WI38 (cell line): ENCODE measurements around the gene NHLRC2.

Experiments
- H3K4me3 ChIP-seq: 2 replicates; pipeline ENCODE4 v1.5.1; 2011; ENCODE audit warnings: low read depth, mild to moderate bottlenecking, control low read depth, low read length
- TF ChIP-seq, protein P1 (sequence below): IDR thresholded peaks from 2 replicates; pipeline ENCODE4 v1.5.1; 2012; ENCODE audit warnings: low read depth, mild to moderate bottlenecking, control low read depth, low read length

The NHLRC2 gene

DNA sequence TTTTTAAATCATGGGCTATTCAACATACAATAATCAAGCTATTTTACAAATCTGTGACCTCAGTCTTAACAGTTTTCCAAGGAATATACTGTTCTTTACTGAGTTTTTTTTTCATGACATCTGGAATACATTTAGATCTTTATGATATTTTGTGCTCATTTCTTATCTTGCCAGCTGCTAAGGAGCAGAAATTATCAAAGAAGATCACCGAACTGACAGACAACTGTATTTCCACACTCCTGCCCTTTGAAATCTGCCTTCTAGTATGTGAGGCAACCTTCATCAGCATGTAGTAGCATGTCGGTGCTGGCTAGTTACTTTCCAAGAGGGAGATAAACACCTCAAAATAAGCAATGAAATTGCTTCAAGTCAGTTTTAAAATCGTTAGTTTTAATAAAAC lies 66.4 kb downstream of the NHLRC2 start:
- H3K4me3 ChIP-seq, result no peak overlapping the region
- TF ChIP-seq, protein P1, sequence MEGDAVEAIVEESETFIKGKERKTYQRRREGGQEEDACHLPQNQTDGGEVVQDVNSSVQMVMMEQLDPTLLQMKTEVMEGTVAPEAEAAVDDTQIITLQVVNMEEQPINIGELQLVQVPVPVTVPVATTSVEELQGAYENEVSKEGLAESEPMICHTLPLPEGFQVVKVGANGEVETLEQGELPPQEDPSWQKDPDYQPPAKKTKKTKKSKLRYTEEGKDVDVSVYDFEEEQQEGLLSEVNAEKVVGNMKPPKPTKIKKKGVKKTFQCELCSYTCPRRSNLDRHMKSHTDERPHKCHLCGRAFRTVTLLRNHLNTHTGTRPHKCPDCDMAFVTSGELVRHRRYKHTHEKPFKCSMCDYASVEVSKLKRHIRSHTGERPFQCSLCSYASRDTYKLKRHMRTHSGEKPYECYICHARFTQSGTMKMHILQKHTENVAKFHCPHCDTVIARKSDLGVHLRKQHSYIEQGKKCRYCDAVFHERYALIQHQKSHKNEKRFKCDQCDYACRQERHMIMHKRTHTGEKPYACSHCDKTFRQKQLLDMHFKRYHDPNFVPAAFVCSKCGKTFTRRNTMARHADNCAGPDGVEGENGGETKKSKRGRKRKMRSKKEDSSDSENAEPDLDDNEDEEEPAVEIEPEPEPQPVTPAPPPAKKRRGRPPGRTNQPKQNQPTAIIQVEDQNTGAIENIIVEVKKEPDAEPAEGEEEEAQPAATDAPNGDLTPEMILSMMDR, result no peak

DNA sequence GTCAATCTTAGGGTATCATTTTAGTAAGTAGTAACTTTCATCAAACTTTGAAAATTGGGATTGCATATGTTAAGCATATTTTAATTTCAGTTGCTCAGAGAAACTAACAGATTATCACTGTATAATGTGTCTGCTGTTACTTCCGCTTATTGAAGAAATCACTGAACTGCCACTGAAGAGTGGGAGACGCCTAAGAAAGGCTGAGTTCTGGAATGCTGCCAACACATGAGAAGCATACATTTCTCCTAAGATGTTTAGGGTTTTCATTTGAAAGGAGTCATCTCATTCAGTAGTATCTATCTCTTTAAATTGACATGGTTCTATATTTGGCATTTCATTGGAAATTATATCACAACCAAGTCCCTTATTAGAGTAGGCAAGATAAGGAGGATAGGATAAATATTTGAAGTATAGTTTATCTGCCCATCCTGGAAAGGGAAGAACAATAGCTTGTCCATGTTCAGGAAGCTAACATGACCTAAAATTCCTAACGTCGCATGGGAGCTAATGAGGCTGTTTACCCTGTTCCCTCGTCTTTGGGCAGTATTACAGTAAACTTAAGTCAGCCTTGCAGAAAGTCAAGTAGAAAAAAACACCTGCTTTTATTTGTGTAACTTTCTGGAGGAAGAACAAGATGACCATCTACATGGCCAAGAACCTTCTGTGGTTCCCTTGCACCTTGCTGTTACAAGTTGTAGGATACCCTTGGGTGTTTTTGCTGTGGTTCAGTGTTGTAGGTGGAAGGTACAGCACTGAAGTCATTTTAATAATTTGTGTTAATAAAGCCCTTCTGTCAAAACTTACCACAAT lies 67.3 kb downstream of the NHLRC2 start:
- H3K4me3 ChIP-seq, result no peak overlapping the region
- TF ChIP-seq, protein P1, result no peak

DNA sequence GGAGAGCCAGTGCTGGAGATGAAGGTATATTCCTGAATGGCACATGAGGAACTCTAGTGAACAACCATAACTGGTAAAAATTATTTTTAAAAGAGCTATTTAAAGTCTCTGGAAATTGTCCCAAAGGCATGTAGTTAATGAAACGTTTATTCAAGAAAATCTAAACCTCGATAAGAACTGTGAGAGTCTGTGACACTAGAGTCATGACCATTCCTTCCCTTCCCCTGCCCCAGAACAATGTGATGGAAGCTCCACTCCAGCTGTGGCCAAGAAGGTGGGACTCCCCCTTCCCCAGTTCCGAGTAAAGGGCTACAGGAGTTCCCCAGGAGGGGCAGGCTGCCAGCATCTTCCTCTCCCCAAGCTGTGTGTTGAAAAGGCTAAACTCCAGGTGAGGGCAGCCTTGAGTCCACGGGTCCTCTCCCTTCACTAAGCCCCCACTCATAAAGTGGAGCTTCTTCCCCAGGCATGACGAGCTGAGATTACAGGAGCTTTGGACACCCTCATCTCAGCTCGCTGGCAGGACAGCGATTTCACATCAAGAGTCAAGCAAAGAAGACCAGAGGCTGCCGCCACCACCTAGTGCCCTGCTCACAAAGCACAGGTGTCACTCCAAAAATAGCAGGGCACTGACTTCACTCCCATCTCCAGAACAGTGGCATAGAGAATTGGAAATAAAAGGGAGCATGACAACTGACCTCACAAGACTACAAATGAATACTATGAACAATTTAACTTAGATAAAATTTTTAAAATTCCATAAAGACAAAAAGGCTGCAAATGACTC lies 68.5 kb downstream of the NHLRC2 start:
- H3K4me3 ChIP-seq, result no peak overlapping the region
- TF ChIP-seq, protein P1, result no peak

DNA sequence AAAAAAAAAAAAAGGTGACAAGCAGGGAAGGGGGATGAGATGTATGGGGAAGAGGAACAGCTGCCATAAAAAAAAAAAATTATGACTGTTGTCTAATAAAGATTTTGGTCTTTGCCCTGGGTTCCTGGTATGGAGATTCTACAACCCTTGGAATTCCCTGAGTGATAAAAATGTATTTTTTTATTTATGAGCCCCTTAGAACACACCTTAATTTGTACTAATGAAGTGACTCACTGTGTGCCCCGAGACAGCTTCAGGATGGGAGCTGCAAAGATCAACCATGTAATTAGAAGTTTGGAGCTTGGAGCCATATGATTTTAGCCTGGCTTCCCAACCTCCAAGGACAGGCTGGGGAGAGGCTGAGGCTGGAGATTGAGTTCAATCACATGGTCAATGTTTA lies 69.7 kb downstream of the NHLRC2 start:
- no peak overlapping the region for H3K4me3 ChIP-seq
- TF ChIP-seq, protein P1, result no peak

DNA sequence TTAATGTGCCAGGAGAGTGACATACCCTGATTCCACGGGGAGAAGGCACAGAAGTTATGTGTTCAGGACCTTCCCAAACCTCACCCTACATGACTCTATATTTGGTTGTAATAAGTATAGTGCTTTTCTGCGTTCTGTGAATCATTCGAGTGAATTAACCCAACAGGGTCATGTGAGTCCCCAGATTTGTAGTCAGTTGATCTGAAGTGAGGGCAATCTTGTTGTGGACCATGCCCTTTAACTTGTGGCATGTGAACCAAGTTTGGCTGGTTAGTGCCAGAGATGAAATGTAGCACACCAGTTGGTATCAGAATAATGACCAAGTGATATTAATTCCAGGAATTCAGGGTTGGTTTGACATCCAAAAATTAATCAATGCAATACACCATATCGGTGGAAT lies 70.2 kb downstream of the NHLRC2 start:
- H3K4me3 ChIP-seq, result no peak overlapping the region
- TF ChIP-seq, protein P1, result no peak

DNA sequence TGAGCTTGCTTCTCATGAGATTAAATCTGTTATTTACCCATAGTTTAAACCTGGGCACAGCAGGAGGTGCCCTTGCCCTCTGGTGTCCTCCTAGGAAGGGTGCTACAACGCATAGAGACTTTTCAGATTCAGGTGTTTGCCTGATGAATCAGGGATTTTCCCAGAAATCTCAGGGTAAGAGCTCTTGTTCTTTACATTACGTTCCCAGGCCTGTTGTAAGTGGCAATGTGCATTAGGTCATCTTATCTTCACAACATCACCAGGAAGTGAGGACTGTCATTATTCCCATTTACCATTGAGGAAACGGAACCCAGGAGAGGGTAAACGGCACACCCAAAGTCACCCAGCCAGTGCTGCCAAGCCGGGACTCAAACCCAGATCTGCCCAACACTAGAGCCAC lies 73.0 kb downstream of the NHLRC2 start:
- no peak overlapping the region for H3K4me3 ChIP-seq
- TF ChIP-seq, protein P1, result no peak

DNA sequence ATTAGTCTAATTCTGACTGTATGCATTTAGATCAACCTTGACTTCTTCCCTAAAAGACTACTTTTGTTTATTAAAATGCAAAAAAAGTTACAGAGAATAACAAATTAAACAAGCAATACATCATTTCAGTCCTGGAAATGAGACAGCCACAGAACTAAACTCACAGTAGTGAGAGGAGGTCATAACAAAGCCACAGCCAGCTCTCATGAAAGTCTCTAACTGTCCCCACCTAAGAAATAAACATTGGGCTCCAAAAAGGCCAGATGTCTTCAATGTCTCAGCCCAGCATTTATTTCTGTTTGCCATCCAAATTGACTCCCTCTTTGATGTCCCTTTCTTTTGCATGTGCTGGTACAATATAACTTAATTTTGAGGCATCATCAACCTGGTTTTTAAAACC lies 74.4 kb downstream of the NHLRC2 start:
- TF ChIP-seq, protein P1, result no peak

More for the DNA sequence above, 74.4 kb downstream of the NHLRC2 start:
- H3K4me3 ChIP-seq, result no peak overlapping the region
